NCI-H748 (cell line): ENCODE measurements around the gene SV2A.

Experiments
- DNase-seq: peaks from one replicate; lab custom pipeline; 2025; ENCODE audit not compliant: unreplicated experiment; lab: John Stamatoyannopoulos, UW

The SV2A gene

GRCh38 chr1:149931212-149931790, 13.7 kb upstream of the SV2A start:
- DNase-seq = no peak

- DNase-seq = no peak
Observed at GRCh38 chr1:149929856-149930255, 12.2 kb upstream of the SV2A start.

DNA sequence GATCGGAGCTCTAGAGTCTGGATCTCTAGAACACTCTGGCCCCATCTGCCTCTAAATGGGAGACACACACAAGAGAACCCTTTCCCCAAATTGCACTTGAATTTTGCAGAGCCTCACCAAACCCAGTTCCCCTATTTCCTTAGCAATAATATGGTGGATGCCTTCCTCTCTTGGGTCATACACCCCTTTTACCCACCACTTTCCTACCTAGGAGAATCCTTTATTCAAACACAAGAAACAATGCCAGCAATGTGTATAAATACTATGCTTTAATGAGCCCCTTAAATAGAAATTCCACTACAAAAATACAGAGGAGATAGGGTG, 10.7 kb upstream of the SV2A start:
- no peak for DNase-seq

- DNase-seq = peak; percentile 96
Observed at GRCh38 chr1:149927563-149928400, 10.1 kb upstream of the SV2A start, which contains the start of gene SF3B4. TSS of gene SF3B4 (minus strand) at chr1:149927803. CDS start at chr1:149927759, 44 bp downstream.

GRCh38 chr1:149927056-149927562, 9.5 kb upstream of the SV2A start:
- DNase-seq = no peak

DNA sequence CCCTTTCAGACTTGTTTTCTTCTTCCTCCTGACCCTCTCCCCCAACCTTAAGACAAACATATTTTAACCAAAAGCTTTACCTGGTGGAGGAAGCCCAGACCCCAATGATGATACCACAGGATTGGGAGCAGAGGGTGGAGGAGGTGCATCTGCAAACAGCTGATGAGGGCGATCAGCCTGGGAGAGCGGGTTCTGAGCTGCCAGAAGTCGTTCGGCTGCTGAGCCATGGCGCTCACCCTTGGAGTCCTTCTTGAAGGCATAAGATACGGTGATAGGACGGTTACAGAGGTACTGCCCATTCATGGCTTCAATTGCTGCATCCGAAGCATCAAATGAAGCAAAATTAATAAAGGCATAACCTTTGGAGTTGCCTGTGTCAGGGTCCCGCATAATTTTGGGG, 8.7 kb upstream of the SV2A start:
- no peak for DNase-seq

DNA sequence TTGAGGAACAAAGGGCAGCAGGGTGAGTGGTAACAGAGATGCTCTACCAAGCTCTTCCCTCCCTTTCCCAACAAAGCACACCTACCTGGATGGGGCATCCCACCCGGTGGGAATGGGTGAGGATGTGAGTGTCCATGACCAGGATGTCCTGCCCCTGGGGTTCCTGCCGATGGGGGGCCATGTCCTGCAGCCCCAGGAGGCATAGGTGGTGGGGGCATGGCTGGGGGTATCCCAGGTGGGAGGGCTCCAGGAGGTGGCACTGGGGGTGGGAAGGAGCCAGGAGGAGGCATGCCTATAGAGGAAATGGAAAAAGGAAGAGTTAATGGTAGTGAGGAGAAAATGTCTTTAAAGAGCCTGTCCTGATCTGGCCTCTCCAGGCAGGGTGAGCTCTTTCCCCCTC, 8.1 kb upstream of the SV2A start:
- no peak for DNase-seq

DNA sequence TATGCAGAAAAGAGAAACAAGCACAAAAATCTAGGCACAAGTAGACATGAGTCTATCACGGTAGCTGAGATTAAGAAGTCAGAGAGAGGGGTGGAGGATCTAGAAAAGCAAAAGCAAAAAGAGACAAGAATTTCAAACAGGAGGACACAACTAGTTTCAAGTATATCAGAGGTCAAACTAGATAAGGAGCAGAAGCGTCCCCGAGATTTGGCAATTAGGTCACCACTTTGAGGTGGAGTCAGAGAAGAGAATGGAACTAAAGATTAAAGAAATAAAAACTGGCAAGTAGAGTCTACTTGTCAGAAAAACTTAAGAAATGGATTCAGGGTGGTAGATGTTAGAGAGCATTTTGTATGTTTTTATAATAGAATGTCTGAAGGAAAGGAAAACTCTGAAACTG, 7.7 kb upstream of the SV2A start:
- DNase-seq = no peak

- no peak for DNase-seq
Observed at GRCh38 chr1:149923626-149924025, 6.0 kb upstream of the SV2A start.

GRCh38 chr1:149916898-149917252, 769 bp downstream of the SV2A start:
- no peak for DNase-seq

GRCh38 chr1:149916193-149916897, 1.3 kb downstream of the SV2A start:
- no peak for DNase-seq

DNA sequence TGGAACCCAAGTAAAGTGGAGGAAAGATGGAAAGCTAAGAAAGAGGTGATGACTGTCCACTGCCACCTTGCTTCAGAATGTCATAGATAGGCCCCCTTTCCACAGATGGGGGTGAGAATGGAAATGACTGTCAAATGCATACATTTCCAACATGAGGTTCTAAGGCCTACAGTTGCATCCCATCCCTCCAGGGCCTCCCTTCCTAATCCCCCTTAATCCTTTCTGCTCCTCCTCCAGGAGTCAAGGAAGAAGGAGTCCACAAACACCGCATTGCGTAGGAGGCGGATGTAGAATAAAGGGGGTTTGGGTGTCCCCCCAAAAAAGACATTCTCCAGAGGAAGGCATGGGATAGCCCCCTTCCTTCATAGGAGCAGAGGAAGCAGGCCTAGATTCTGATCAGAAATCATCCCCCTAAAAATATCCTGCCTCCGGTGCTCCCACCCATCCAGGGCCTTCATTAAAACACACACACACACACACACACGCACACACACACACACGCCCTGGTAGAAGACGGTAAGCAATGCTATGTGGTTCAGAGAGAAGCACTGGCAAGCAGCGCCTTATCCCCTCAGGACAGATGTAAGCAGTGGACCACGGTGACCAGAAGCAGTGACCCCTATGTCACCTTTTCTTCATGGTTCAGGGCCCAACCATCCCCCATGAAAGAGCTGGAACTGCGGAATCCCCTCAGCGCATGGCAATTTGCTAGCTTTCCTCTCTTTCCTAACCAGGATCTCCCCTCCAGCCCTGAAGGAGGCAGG, 2.0 kb downstream of the SV2A start:
- no peak for DNase-seq

GRCh38 chr1:149914545-149914944, 3.1 kb downstream of the SV2A start:
- DNase-seq = no peak

GRCh38 chr1:149906570-149907075, 11.0 kb downstream of the SV2A start:
- no peak for DNase-seq

GRCh38 chr1:149903836-149904491, 13.7 kb downstream of the SV2A start:
- no peak for DNase-seq

DNA sequence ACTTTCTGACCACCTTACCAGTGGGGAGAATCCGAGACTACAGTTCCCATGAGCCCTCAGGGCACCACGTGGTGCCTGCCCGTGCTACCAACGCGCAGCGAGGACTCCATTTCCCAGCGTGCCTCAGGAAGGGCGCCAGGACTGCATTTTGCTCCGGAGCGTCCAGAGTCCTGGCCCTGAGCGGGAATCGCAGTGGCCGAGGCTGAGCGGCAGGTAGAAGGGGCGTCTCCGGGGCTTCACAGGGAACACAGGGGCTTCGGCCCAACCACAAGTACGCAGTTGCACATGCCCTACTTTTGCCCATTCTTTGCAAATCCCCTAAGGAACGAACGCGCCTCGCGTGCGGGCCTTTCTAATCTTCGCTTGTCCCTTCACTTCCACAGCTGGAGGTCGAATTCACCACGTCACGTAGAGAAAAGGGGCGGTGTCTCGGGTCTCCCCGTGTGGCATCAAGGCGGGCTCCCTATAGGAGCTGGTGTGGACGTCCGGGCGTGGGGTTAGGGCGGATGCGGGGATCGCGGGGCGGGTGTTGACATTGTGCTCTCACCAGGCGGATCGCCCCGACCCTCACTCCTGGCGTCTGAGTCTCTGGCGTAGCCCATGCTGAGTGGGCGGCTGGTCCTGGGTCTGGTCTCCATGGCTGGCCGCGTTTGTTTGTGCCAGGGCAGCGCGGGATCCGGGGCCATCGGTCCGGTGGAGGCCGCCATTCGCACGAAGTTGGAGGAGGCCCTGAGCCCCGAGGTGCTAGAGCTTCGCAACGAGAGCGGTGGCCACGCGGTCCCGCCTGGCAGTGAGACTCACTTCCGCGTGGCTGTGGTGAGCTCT, 18.0 kb downstream of the SV2A start, which contains the start of gene BOLA1:
Gene BOLA1 (plus strand): TSS at position 109 of the 825 bp plus-strand sequence. CDS start 492 bp downstream, at position 601.
- DNase-seq = peak; percentile 97

GRCh38 chr1:149896575-149896974, 21.1 kb downstream of the SV2A start:
- DNase-seq = no peak

GRCh38 chr1:149888999-149889289, 28.7 kb downstream of the SV2A start:
- peak; percentile 35 for DNase-seq

GRCh38 chr1:149888247-149888998, 29.2 kb downstream of the SV2A start:
- peak; percentile 91 for DNase-seq
